IMR-90 (cell line): ENCODE results near the gene FNDC11. TPM values are rescaled to one million over a fixed set of nuclear protein-coding genes. Genes with fewer than 3 reads are reported as not detected.

Experiments
- ATAC-seq: fragments of 200-7000 bp; cut with Tn5 transposase; 2 replicates; pipeline ENCODE4 v1.9.1; 2020; ENCODE audit warnings: low read depth, mild to moderate bottlenecking, moderate library complexity
- BruUV-seq: library from RNA; stranded (reverse); fragments of 400-500 nt; replicated peaks from 2 replicates; lab custom pipeline; 2021; lab: Mats Ljungman, UMichigan
- CTCF ChIA-PET: fragments of 300-600 bp; formaldehyde crosslinking; extraction: SDS; loops from one replicate; lab custom pipeline; 2021; ENCODE audit warnings: antibody characterized with exemption; lab: Yijun Ruan, JAX
- POLR2A ChIA-PET: fragments of 300-600 bp; sonication (Branson Sonifier 250); formaldehyde crosslinking; loops from one replicate; lab custom pipeline; 2022; ENCODE audit warnings: antibody characterized with exemption; ENCODE audit not compliant: unreplicated experiment; lab: Charles Lee
- DNase-seq: peaks from one replicate; pipeline ENCODE4 v3.0.0; 2013
- H2AFZ ChIP-seq: replicated peaks from 2 replicates; pipeline ENCODE3; 2013; ENCODE audit warnings: low read length, mild to moderate bottlenecking; ENCODE audit not compliant: poor library complexity
- H2AK5ac ChIP-seq: 2 replicates; pipeline ENCODE4 v1.6.1; 2013; ENCODE audit warnings: low read depth, low read length, inconsistent platforms
- H2AK9ac ChIP-seq: replicated peaks from 2 replicates; pipeline ENCODE3; 2013; ENCODE audit warnings: mild to moderate bottlenecking, low read depth, low read length, moderate library complexity; ENCODE audit not compliant: poor library complexity
- H2BK120ac ChIP-seq: 2 replicates; pipeline ENCODE4 v1.6.1; 2013; ENCODE audit warnings: low read depth, low read length, inconsistent platforms
- H2BK15ac ChIP-seq: 3 replicates; pipeline ENCODE4 v1.6.1; 2013; ENCODE audit warnings: low read depth, low read length, inconsistent platforms
- H2BK20ac ChIP-seq: 2 replicates; pipeline ENCODE4 v1.6.1; 2013; ENCODE audit warnings: low read depth, mild to moderate bottlenecking, inconsistent platforms, low read length, moderate library complexity
- H2BK5ac ChIP-seq: 2 replicates; pipeline ENCODE4 v1.6.1; 2013; ENCODE audit warnings: mild to moderate bottlenecking, low read depth, low read length, inconsistent platforms; ENCODE audit not compliant: poor library complexity, severe bottlenecking
- H3K14ac ChIP-seq: replicated peaks from 2 replicates; pipeline ENCODE4 v1.6.1; 2013; ENCODE audit warnings: low read depth, low read length, inconsistent platforms
- H3K18ac ChIP-seq: 2 replicates; pipeline ENCODE4 v1.6.1; 2013; ENCODE audit warnings: low read depth, low read length, control low read depth
- H3K23ac ChIP-seq: 2 replicates; pipeline ENCODE4 v1.6.1; 2013; ENCODE audit warnings: low read depth, low read length, inconsistent platforms
- H3K27ac ChIP-seq: 2 replicates; pipeline ENCODE4 v1.5.1; 2013; ENCODE audit warnings: mild to moderate bottlenecking, control low read depth, low read length; ENCODE audit not compliant: insufficient read depth
- H3K27me3 ChIP-seq: 2 replicates; pipeline ENCODE4 v1.6.1; 2013; ENCODE audit warnings: low read length; ENCODE audit not compliant: control insufficient read depth, insufficient read depth
- H3K36me3 ChIP-seq: 2 replicates; pipeline ENCODE4 v1.6.1; 2013; ENCODE audit warnings: low read length, mixed read lengths; ENCODE audit not compliant: control insufficient read depth, insufficient read depth
- H3K4ac ChIP-seq: 2 replicates; pipeline ENCODE4 v1.6.1; 2013; ENCODE audit warnings: low read depth, low read length, inconsistent platforms
- H3K4me1 ChIP-seq: 2 replicates; pipeline ENCODE4 v1.6.1; 2013; ENCODE audit warnings: low read length, mixed read lengths; ENCODE audit not compliant: control insufficient read depth, insufficient read depth
- H3K4me2 ChIP-seq: 2 replicates; pipeline ENCODE4 v1.6.1; 2013; ENCODE audit warnings: low read depth, mild to moderate bottlenecking, control low read depth, low read length, moderate library complexity
- H3K4me3 ChIP-seq: 2 replicates; pipeline ENCODE4 v1.5.1; 2013; ENCODE audit warnings: low read depth, mild to moderate bottlenecking, control low read depth, low read length, moderate library complexity; ENCODE audit not compliant: insufficient read depth
- H3K56ac ChIP-seq: 2 replicates; pipeline ENCODE4 v1.6.1; 2013; ENCODE audit warnings: low read length, inconsistent platforms; ENCODE audit not compliant: insufficient read depth; ENCODE audit errors: extremely low read depth
- H3K79me1 ChIP-seq, 2 experiments: 2 replicates each; pipeline ENCODE4 v1.6.1; 2013; ENCODE audit warnings: low read length in 2 of 2, inconsistent platforms in 1 of 2, low read depth in 1 of 2
- H3K9ac ChIP-seq: 2 replicates; pipeline ENCODE4 v1.6.1; 2013; ENCODE audit warnings: low read depth, low read length, control low read depth
- H3K9me1 ChIP-seq: 2 replicates; pipeline ENCODE4 v1.6.1; 2013; ENCODE audit warnings: low read length, inconsistent platforms; ENCODE audit not compliant: insufficient read depth
- H3K9me3 ChIP-seq: 2 replicates; pipeline ENCODE4 v1.6.1; 2013; ENCODE audit warnings: low read length; ENCODE audit not compliant: control insufficient read depth, insufficient read depth
- H4K20me1 ChIP-seq: 2 replicates; pipeline ENCODE4 v1.6.1; 2013; ENCODE audit warnings: low read length, inconsistent platforms; ENCODE audit not compliant: insufficient read depth
- H4K5ac ChIP-seq: 2 replicates; pipeline ENCODE4 v1.6.1; 2013; ENCODE audit warnings: mild to moderate bottlenecking, low read depth, low read length, control low read depth
- H4K8ac ChIP-seq, 2 experiments: 2 replicates each; pipeline ENCODE4 v1.6.1; 2013; ENCODE audit warnings: low read depth in 2 of 2, low read length in 2 of 2, control low read depth in 1 of 2, inconsistent platforms in 1 of 2
- H4K91ac ChIP-seq: 2 replicates; pipeline ENCODE4 v1.6.1; 2013; ENCODE audit warnings: low read depth, low read length, inconsistent platforms; ENCODE audit not compliant: insufficient read depth
- BHLHE40 ChIP-seq: fragments of 150-350 bp; IDR thresholded peaks from 2 replicates; pipeline ENCODE4 v1.6.1; 2016; ENCODE audit warnings: mild to moderate bottlenecking, low read depth, low read length
- CEBPB ChIP-seq: IDR thresholded peaks from 2 replicates; pipeline ENCODE4 v1.6.1; 2012; ENCODE audit warnings: low read depth, low read length, improper control_type of control experiment
- ELK1 ChIP-seq: fragments of 150-350 bp; IDR thresholded peaks from 2 replicates; pipeline ENCODE4 v1.6.1; 2016; ENCODE audit warnings: low read depth, mild to moderate bottlenecking, low read length, moderate library complexity, borderline replicate concordance
- FOS ChIP-seq: fragments of 150-350 bp; IDR thresholded peaks from 2 replicates; pipeline ENCODE4 v1.6.1; 2016; ENCODE audit warnings: low read depth, low read length
- MAFK ChIP-seq: IDR thresholded peaks from 2 replicates; pipeline ENCODE4 v1.6.1; 2012; ENCODE audit warnings: low read depth, low read length, improper control_type of control experiment
- MAZ ChIP-seq: IDR thresholded peaks from 2 replicates; pipeline ENCODE4 v1.6.1; 2012; ENCODE audit warnings: low read depth, mild to moderate bottlenecking, low read length, improper control_type of control experiment, moderate library complexity, borderline replicate concordance
- MXI1 ChIP-seq: IDR thresholded peaks from 2 replicates; pipeline ENCODE4 v1.6.1; 2012; ENCODE audit warnings: low read depth, mild to moderate bottlenecking, low read length, moderate library complexity, borderline replicate concordance
- NFE2L2 ChIP-seq: fragments of 150-350 bp; IDR thresholded peaks from 2 replicates; pipeline ENCODE4 v1.6.1; 2016; ENCODE audit warnings: low read depth, mild to moderate bottlenecking, low read length
- POLR2A ChIP-seq: IDR thresholded peaks from 2 replicates; pipeline ENCODE4 v1.6.1; 2012; ENCODE audit warnings: mild to moderate bottlenecking, low read depth, low read length
- RAD21 ChIP-seq: IDR thresholded peaks from 2 replicates; pipeline ENCODE4 v1.6.1; 2012; ENCODE audit warnings: low read length, improper control_type of control experiment
- RCOR1 ChIP-seq: IDR thresholded peaks from 2 replicates; pipeline ENCODE4 v1.6.1; 2012; ENCODE audit warnings: mild to moderate bottlenecking, low read length, improper control_type of control experiment; ENCODE audit not compliant: insufficient replicate concordance
- RFX5 ChIP-seq: IDR thresholded peaks from 2 replicates; pipeline ENCODE4 v1.8.0; 2012; ENCODE audit warnings: low read depth, mild to moderate bottlenecking, low read length, moderate library complexity
- SMC3 ChIP-seq: fragments of 150-350 bp; IDR thresholded peaks from 2 replicates; pipeline ENCODE4 v1.6.1; 2016; ENCODE audit warnings: low read depth, mild to moderate bottlenecking, antibody characterized with exemption, low read length, moderate library complexity
- USF2 ChIP-seq: fragments of 150-350 bp; IDR thresholded peaks from 2 replicates; pipeline ENCODE4 v1.6.1; 2017; ENCODE audit warnings: mild to moderate bottlenecking, antibody characterized with exemption, low read length, low read depth
- WGBS, 2 experiments: methylation state at CpG; one replicate each; pipeline versions ENCODE4 v1.1.5 to v1.1.7; 2013; ENCODE audit warnings: missing lambda C conversion rate in 2 of 2; ENCODE audit not compliant: insufficient read length in 1 of 2; ENCODE audit errors: extremely low coverage in 2 of 2; 5-methylcytosine and 5-hydroxymethylcytosine counted together
- dilution Hi-C: fragments of 300-500 bp; cut with HindIII; formaldehyde crosslinking; loops from one replicate; pipeline ENCODE4 v1.14.3; 2018; ENCODE audit warnings: low sequenced_read_pairs; ENCODE audit not compliant: unreplicated experiment
- in situ Hi-C: fragments of 300-500 bp; cut with MboI; formaldehyde crosslinking; loops from 3 replicates; pipeline ENCODE4 v1.14.3; 2019; ENCODE audit warnings: low sequenced_read_pairs, inconsistent platforms, mixed read lengths
- intact Hi-C: fragments of 100-400 bp; cut with micrococcal nuclease; formaldehyde crosslinking; loops from 2 replicates; pipeline ENCODE4 v1.10.0; 2022
- polyA plus RNA-seq, 3 experiments: library from polyadenylated mRNA; depleted of rRNA; stranded (reverse); fragments of >200 nt; gene quantifications; 2 replicates each; pipeline ENCODE4 v1.2.3, GENCODE V29; 2012; ENCODE audit warnings: low replicate concordance in 1 of 3
- total RNA-seq: library from RNA; depleted of rRNA; stranded (reverse); fragments of >200 nt; gene quantifications from 2 replicates; pipeline ENCODE4 v1.2.3, GENCODE V29; 2012

The FNDC11 gene
- total and polyA plus RNA-seq, 2 of the 4 experiments (the other 2 are of a cell fraction), result 0.36 to 1.0 TPM

- H3K27ac ChIP-seq, result no peak overlapping the region
- ChIA-PET POLR2A (interaction anchor here (0.5 kb wide), 1 partner anchor 180 kb away, joined by 4 read pairs; no protein-coding TSS in a partner anchor), CTCF (no interaction called here)
- intact Hi-C loops, result loop anchor here (10.0 kb wide), 1 partner anchor 125 kb away; the partner anchor contains the start of genes RTEL1 and STMN3
- H3K14ac ChIP-seq, result no peak overlapping the region
- no peaks in the 10 kb centered on the region for H3K4me1 ChIP-seq
- no peak overlapping the region for H2BK15ac ChIP-seq
- H3K4me2 ChIP-seq, result no peak overlapping the region
- no peak overlapping the region for H3K56ac ChIP-seq
- H3K23ac ChIP-seq, result no peak overlapping the region
- H3K4ac ChIP-seq, result no peak overlapping the region
- H3K18ac ChIP-seq, result no peak overlapping the region
- no peak overlapping the region for H2AFZ ChIP-seq
- DNase-seq, result no peak
- no peak for ATAC-seq
- H3K79me1 ChIP-seq, result no peaks in the 10 kb centered on the region
- no peaks in the 10 kb centered on the region for H3K9me3 ChIP-seq
- no TSS peak for BruUV-seq
- no peak overlapping the region for H2AK5ac ChIP-seq
- peaks cover 4% of the 10 kb centered on the region; the same call in 1 of the 2 replicates for H3K27me3 ChIP-seq
- no peak overlapping the region for H2BK120ac ChIP-seq
- no peaks in the 10 kb centered on the region for H3K9me1 ChIP-seq
- no peak overlapping the region for H2BK5ac ChIP-seq
- H2AK9ac ChIP-seq, result peak overlapping the region; percentile 28
- no peaks in the 10 kb centered on the region for H3K36me3 ChIP-seq
- H4K91ac ChIP-seq, result no peak overlapping the region
- H2BK20ac ChIP-seq, result no peak overlapping the region
- no peak overlapping the region for H4K5ac ChIP-seq
- dilution Hi-C loops, result no loop called here
- in situ Hi-C loops, result loop anchor here (10.0 kb wide), 2 partner anchors 335 to 445 kb away; partner anchors contain the start of genes ABHD16B, SAMD10 and TPD52L2
- WGBS, 2 experiments, result 85% methylated on average over 26 of the region's 39 CpGs; no CpG with 5 or more reads in 1 of the 2 experiments
- no peaks in the 10 kb centered on the region for H4K20me1 ChIP-seq
- no peak overlapping the region for H4K8ac ChIP-seq
- H3K4me3 ChIP-seq, result no peak overlapping the region
- no peak overlapping the region for H3K9ac ChIP-seq
- TF ChIP-seq NFE2L2, result no peak
- TF ChIP-seq RCOR1, result no peak
- TF ChIP-seq FOS, result no peak
- TF ChIP-seq MAFK, result no peak
- TF ChIP-seq RAD21, result no peak
- TF ChIP-seq CEBPB, result no peak
- TF ChIP-seq SMC3, result no peak
- TF ChIP-seq RFX5, result no peak
- TF ChIP-seq ELK1, result no peak
- no peak for TF ChIP-seq MAZ
- no peak for TF ChIP-seq USF2
- no peak for TF ChIP-seq BHLHE40
- TF ChIP-seq MXI1, result no peak
- TF ChIP-seq POLR2A, result no peak; the same call in 1 of the 2 replicates
Measured at GRCh38 chr20:63529861-63530787, 23.8 kb upstream of the FNDC11 start.
